ENCODE results near the gene KIAA0753. TPM values are rescaled to one million over a fixed set of nuclear protein-coding genes. Genes with fewer than 3 reads are reported as not detected.

Gene KIAA0753
- total RNA-seq, 1 experiment from 2014 or later = 18.3 TPM

GRCh38 chr17:6679241-6679640 is 38.7 kb upstream of the KIAA0753 start:
- H3K27ac ChIP-seq (ENCODE audit: low read depth, low read length) = no peak overlapping the region
- DNase-seq (ENCODE audit: low read depth, low spot score) (no peak), ATAC-seq (no peak)
- no peaks in the 10 kb centered on the region for H3K9me2 ChIP-seq (ENCODE audit: insufficient read depth)
- no TSS peak for BruUV-seq (replicated peaks)
- ChIA-PET CTCF (interaction anchor here (2.3 kb wide), 1 partner anchor 13 kb away, joined by 5 read pairs; no protein-coding TSS in a partner anchor), POLR2A (no interaction called here), RAD21 (ENCODE audit: low non-redundant PET in 1 of 2, low total read pairs in 2 of 2, uncharacterized antibody in 2 of 2, unreplicated experiment in 2 of 2) (no interaction called here)
- H2AFZ ChIP-seq (ENCODE audit: low read depth, low read length, poor library complexity, severe bottlenecking) = no peak overlapping the region
- intact Hi-C loops (cut with micrococcal nuclease) = no loop called here
- no peak overlapping the region for H3K4me3 ChIP-seq (replicated peaks in 1 of 2; ENCODE audit: low read depth in 1 of 2, low read length in 2 of 2)
- no peak overlapping the region for H3K9ac ChIP-seq (ENCODE audit: low read length)
- H3K79me2 ChIP-seq (ENCODE audit: insufficient read depth, low read length) = no peaks in the 10 kb centered on the region
- H3K27me3 ChIP-seq (ENCODE audit: insufficient read depth, low read length) = no peaks in the 10 kb centered on the region
- H3K4me2 ChIP-seq (ENCODE audit: low read length) = no peak overlapping the region
- no peaks in the 10 kb centered on the region for H3K4me1 ChIP-seq (ENCODE audit: control insufficient read depth in 1 of 2, insufficient read depth in 2 of 2, low read length in 2 of 2)
- no peaks in the 10 kb centered on the region for H4K20me1 ChIP-seq (ENCODE audit: insufficient read depth)
- no peak for TF ChIP-seq SIN3A (IDR thresholded peaks at IDR 0.05; ENCODE audit: low read depth)
- no peak for TF ChIP-seq EZH2 (IDR thresholded peaks at IDR 0.05)
- TF ChIP-seq POLR2AphosphoS5 (IDR thresholded peaks at IDR 0.05; ENCODE audit: low read depth, low read length) = no peak
- no peak for TF ChIP-seq REST (IDR thresholded peaks at IDR 0.05; ENCODE audit: low read depth)
- no peak for TF ChIP-seq TCF7L2 (IDR thresholded peaks at IDR 0.05; ENCODE audit: borderline replicate concordance, extremely low read depth, insufficient read depth, insufficient read length)
- no peak for TF ChIP-seq ATF3 (IDR thresholded peaks at IDR 0.05)
- no peak for TF ChIP-seq EGR1 (IDR thresholded peaks at IDR 0.05; ENCODE audit: low read depth)
- TF ChIP-seq EZH2phosphoT487 (IDR thresholded peaks at IDR 0.05; ENCODE audit: borderline replicate concordance) = no peak
- TF ChIP-seq RAD21 (IDR thresholded peaks at IDR 0.05; ENCODE audit: low read depth) = no peak
- TF ChIP-seq ZNF274 (IDR thresholded peaks at IDR 0.05; ENCODE audit: low read depth, low read length) = no peak
- no peak for TF ChIP-seq ZFX (IDR thresholded peaks at IDR 0.05)
- no peak for TF ChIP-seq FOSL1 (IDR thresholded peaks at IDR 0.05; ENCODE audit: low read depth)
- TF ChIP-seq JUND (IDR thresholded peaks at IDR 0.05) = no peak
- TF ChIP-seq ELF1 (IDR thresholded peaks at IDR 0.05; ENCODE audit: borderline replicate concordance, low read depth) = no peak
- no peak for TF ChIP-seq CBX3 (IDR thresholded peaks at IDR 0.05; ENCODE audit: low read depth)
- TF ChIP-seq YY1 (IDR thresholded peaks at IDR 0.05; ENCODE audit: extremely low read depth, insufficient replicate concordance, low read depth, low read length) = no peak
- no peak for TF ChIP-seq SRF (IDR thresholded peaks at IDR 0.05; ENCODE audit: low read depth)
- TF ChIP-seq POLR2A (IDR thresholded peaks at IDR 0.05; ENCODE audit: borderline replicate concordance, extremely low read depth, insufficient read depth, insufficient read length) = no peak
- TF ChIP-seq CEBPB (IDR thresholded peaks at IDR 0.05; ENCODE audit: low read depth) = no peak
- H3K9me3 ChIP-seq (ENCODE audit: control insufficient read depth in 1 of 2, insufficient read depth in 1 of 2, low read depth in 1 of 2, low read length in 2 of 2) = no peaks in the 10 kb centered on the region
- H3K36me3 ChIP-seq (ENCODE audit: control insufficient read depth in 1 of 2, insufficient read depth in 2 of 2, low read length in 2 of 2) = no peaks in the 10 kb centered on the region
